SK-N-SH treated with all-trans-retinoic acid at 6 μM for 48 hours (cell line): Measurements from ENCODE around the gene APIP.

Experiments
- ATAC-seq: fragments of 200-7000 bp; cut with Tn5 transposase; 3 replicates; pipeline ENCODE4 v1.9.1; 2020; ENCODE audit warnings: mild to moderate bottlenecking, moderate library complexity
- ARNTL ChIP-seq: fragments of 450-650 bp; formaldehyde crosslinking; IDR thresholded peaks from 2 replicates; pipeline ENCODE4 v1.5.0; 2020; ENCODE audit warnings: low read depth, mild to moderate bottlenecking, moderate library complexity, borderline replicate concordance
- BACH2 ChIP-seq: fragments of 250-450 bp; sonication (Bioruptor Pico); IDR thresholded peaks from 2 replicates; pipeline ENCODE4 v1.9.0; 2021; ENCODE audit warnings: mild to moderate bottlenecking, borderline replicate concordance
- ESRRG ChIP-seq: fragments of 250-450 bp; sonication (Bioruptor Pico); IDR thresholded peaks from 2 replicates; pipeline ENCODE4 v1.6.1; 2021; ENCODE audit warnings: mild to moderate bottlenecking
- GLIS3 ChIP-seq: fragments of 250-450 bp; sonication (Bioruptor Pico); IDR thresholded peaks from 2 replicates; pipeline ENCODE4 v1.5.0; 2020; ENCODE audit warnings: mild to moderate bottlenecking, moderate library complexity
- ISL1 ChIP-seq: fragments of 250-450 bp; sonication (Bioruptor Pico); IDR thresholded peaks from 2 replicates; pipeline ENCODE4 v2.1.2; 2022; ENCODE audit warnings: mild to moderate bottlenecking, moderate library complexity
- OSR1 ChIP-seq: fragments of 250-450 bp; sonication (Bioruptor Pico); IDR thresholded peaks from 2 replicates; pipeline ENCODE4 v1.8.0; 2022; ENCODE audit warnings: moderate library complexity, mild to moderate bottlenecking, inconsistent platforms
- PPARA ChIP-seq: fragments of 250-450 bp; sonication (Bioruptor Pico); IDR thresholded peaks from 2 replicates; pipeline ENCODE4 v1.5.0; 2020; ENCODE audit warnings: mild to moderate bottlenecking, borderline replicate concordance
- RARB ChIP-seq: fragments of 250-450 bp; sonication (Bioruptor Pico); IDR thresholded peaks from 2 replicates; pipeline ENCODE4 v1.8.0; 2021; ENCODE audit warnings: mild to moderate bottlenecking, moderate library complexity
- SNAI2 ChIP-seq: fragments of 250-450 bp; sonication (Bioruptor Pico); IDR thresholded peaks from 2 replicates; pipeline ENCODE4 v1.5.0; 2020; ENCODE audit warnings: mild to moderate bottlenecking, moderate library complexity
- ZC3H10 ChIP-seq: fragments of 250-450 bp; sonication (Bioruptor Pico); IDR thresholded peaks from 2 replicates; pipeline ENCODE4 v1.5.1; 2021; ENCODE audit warnings: mild to moderate bottlenecking, moderate library complexity
- ZFP3 ChIP-seq: fragments of 250-450 bp; sonication (Bioruptor Pico); IDR thresholded peaks from 2 replicates; pipeline ENCODE4 v1.5.0; 2020; ENCODE audit warnings: mild to moderate bottlenecking, moderate library complexity
- ZNF565 ChIP-seq: fragments of 450-650 bp; formaldehyde crosslinking; conservative IDR thresholded peaks from 2 replicates; pipeline ENCODE4 v1.5.0; 2020; ENCODE audit warnings: low read depth, mild to moderate bottlenecking, moderate library complexity
- ZNF70 ChIP-seq: fragments of 450-650 bp; formaldehyde crosslinking; IDR thresholded peaks from 2 replicates; pipeline ENCODE4 v1.5.0; 2020; ENCODE audit warnings: mild to moderate bottlenecking, moderate library complexity
- ZNF8 ChIP-seq: fragments of 450-650 bp; formaldehyde crosslinking; IDR thresholded peaks from 2 replicates; pipeline ENCODE4 v1.5.0; 2020; ENCODE audit warnings: mild to moderate bottlenecking, moderate library complexity
- TF ChIP-seq, protein P1 (sequence below): fragments of 250-450 bp; sonication (Bioruptor Pico); IDR thresholded peaks from 2 replicates; pipeline ENCODE4 v1.8.0; 2020; ENCODE audit warnings: mild to moderate bottlenecking, moderate library complexity, borderline replicate concordance
- TF ChIP-seq, protein P2 (sequence below): fragments of 250-450 bp; sonication (Bioruptor Pico); IDR thresholded peaks from 2 replicates; pipeline ENCODE4 v1.8.0; 2021; ENCODE audit warnings: low read depth, mild to moderate bottlenecking, moderate library complexity, borderline replicate concordance
- TF ChIP-seq, protein P3 (sequence below): fragments of 250-450 bp; sonication (Bioruptor Pico); IDR thresholded peaks from 2 replicates; pipeline ENCODE4 v1.5.0; 2020; ENCODE audit warnings: mild to moderate bottlenecking, moderate library complexity
- TF ChIP-seq, protein P4 (sequence below): fragments of 250-450 bp; sonication (Bioruptor Pico); IDR thresholded peaks from 2 replicates; pipeline ENCODE4 v1.5.1; 2021; ENCODE audit warnings: mild to moderate bottlenecking, moderate library complexity

The APIP gene

DNA sequence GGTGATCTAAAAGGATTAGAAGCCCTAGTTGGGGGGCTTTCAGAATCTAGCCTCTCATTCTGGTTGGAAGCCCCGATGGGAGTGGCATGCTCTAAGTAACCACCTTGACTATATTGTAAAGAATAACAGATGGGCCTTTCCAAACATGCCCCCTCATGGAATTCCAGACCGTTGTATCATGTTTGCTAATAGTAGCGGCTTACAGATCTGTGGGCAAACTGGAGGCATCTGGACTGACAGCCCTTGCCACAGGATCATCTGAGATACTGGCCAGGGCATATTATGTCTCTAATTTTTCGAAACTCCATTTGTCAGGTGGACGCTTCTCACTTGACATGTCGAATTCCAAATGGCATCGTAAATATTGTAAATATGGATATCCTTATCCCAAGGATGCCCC is 10.5 kb downstream of the APIP start:
- TF ChIP-seq ZFP3 (CRISPR knock-in tag) (no peak), BACH2 (CRISPR knock-in tag) (no peak), ZNF8 (CRISPR knock-in tag) (no peak), ZNF70 (CRISPR knock-in tag) (no peak), GLIS3 (CRISPR knock-in tag) (no peak), ISL1 (CRISPR knock-in tag) (no peak), OSR1 (CRISPR knock-in tag) (no peak), RARB (CRISPR knock-in tag) (no peak), ZC3H10 (CRISPR knock-in tag) (no peak), PPARA (CRISPR knock-in tag) (no peak)
- TF ChIP-seq, protein P1, sequence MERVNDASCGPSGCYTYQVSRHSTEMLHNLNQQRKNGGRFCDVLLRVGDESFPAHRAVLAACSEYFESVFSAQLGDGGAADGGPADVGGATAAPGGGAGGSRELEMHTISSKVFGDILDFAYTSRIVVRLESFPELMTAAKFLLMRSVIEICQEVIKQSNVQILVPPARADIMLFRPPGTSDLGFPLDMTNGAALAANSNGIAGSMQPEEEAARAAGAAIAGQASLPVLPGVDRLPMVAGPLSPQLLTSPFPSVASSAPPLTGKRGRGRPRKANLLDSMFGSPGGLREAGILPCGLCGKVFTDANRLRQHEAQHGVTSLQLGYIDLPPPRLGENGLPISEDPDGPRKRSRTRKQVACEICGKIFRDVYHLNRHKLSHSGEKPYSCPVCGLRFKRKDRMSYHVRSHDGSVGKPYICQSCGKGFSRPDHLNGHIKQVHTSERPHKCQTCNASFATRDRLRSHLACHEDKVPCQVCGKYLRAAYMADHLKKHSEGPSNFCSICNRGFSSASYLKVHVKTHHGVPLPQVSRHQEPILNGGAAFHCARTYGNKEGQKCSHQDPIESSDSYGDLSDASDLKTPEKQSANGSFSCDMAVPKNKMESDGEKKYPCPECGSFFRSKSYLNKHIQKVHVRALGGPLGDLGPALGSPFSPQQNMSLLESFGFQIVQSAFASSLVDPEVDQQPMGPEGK (CRISPR knock-in tag): no peak
- TF ChIP-seq, protein P2, sequence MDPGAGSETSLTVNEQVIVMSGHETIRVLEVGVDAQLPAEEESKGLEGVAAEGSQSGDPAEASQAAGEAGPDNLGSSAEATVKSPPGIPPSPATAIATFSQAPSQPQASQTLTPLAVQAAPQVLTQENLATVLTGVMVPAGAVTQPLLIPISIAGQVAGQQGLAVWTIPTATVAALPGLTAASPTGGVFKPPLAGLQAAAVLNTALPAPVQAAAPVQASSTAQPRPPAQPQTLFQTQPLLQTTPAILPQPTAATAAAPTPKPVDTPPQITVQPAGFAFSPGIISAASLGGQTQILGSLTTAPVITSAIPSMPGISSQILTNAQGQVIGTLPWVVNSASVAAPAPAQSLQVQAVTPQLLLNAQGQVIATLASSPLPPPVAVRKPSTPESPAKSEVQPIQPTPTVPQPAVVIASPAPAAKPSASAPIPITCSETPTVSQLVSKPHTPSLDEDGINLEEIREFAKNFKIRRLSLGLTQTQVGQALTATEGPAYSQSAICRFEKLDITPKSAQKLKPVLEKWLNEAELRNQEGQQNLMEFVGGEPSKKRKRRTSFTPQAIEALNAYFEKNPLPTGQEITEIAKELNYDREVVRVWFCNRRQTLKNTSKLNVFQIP (CRISPR knock-in tag): no peak
- TF ChIP-seq, protein P3, sequence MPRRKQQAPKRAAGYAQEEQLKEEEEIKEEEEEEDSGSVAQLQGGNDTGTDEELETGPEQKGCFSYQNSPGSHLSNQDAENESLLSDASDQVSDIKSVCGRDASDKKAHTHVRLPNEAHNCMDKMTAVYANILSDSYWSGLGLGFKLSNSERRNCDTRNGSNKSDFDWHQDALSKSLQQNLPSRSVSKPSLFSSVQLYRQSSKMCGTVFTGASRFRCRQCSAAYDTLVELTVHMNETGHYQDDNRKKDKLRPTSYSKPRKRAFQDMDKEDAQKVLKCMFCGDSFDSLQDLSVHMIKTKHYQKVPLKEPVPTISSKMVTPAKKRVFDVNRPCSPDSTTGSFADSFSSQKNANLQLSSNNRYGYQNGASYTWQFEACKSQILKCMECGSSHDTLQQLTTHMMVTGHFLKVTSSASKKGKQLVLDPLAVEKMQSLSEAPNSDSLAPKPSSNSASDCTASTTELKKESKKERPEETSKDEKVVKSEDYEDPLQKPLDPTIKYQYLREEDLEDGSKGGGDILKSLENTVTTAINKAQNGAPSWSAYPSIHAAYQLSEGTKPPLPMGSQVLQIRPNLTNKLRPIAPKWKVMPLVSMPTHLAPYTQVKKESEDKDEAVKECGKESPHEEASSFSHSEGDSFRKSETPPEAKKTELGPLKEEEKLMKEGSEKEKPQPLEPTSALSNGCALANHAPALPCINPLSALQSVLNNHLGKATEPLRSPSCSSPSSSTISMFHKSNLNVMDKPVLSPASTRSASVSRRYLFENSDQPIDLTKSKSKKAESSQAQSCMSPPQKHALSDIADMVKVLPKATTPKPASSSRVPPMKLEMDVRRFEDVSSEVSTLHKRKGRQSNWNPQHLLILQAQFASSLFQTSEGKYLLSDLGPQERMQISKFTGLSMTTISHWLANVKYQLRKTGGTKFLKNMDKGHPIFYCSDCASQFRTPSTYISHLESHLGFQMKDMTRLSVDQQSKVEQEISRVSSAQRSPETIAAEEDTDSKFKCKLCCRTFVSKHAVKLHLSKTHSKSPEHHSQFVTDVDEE (CRISPR knock-in tag): no peak
- ATAC-seq: no peak

DNA sequence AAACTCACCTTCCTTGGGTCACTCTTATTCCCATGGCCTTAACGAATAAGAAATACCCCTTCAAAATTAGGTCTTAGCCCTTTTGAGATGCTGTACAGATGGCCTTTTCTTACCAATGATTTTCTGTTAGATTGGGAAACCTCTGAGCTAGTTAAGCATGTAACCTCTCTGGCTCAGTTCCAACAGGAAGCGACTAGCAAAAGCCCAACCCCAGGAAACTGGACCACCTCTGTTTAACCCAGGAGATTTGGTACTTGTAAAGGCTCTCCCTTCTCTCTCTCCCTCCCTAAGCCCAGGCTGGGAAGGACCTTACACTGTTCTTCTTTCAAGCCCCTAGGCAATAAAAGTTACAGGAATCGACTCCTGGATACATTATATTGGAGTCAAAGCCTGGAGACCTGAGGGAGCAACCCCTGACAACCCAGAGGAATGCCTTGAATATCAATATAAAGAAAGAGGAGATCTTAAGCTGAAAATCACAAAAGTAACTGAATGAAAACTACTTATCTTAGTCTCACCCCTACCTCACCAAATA is 11.7 kb downstream of the APIP start:
- ATAC-seq: no peak
- TF ChIP-seq ZC3H10 (CRISPR knock-in tag): no peak
- TF ChIP-seq, protein P1 (CRISPR knock-in tag): no peak
- TF ChIP-seq GLIS3 (CRISPR knock-in tag): no peak
- TF ChIP-seq ARNTL (CRISPR knock-in tag): no peak
- TF ChIP-seq OSR1 (CRISPR knock-in tag): no peak
- no peak for TF ChIP-seq ZNF565 (CRISPR knock-in tag)
- TF ChIP-seq, protein P4, sequence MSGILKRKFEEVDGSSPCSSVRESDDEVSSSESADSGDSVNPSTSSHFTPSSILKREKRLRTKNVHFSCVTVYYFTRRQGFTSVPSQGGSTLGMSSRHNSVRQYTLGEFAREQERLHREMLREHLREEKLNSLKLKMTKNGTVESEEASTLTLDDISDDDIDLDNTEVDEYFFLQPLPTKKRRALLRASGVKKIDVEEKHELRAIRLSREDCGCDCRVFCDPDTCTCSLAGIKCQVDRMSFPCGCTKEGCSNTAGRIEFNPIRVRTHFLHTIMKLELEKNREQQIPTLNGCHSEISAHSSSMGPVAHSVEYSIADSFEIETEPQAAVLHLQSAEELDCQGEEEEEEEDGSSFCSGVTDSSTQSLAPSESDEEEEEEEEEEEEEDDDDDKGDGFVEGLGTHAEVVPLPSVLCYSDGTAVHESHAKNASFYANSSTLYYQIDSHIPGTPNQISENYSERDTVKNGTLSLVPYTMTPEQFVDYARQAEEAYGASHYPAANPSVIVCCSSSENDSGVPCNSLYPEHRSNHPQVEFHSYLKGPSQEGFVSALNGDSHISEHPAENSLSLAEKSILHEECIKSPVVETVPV: no peak
- TF ChIP-seq ESRRG (CRISPR knock-in tag): no peak

DNA sequence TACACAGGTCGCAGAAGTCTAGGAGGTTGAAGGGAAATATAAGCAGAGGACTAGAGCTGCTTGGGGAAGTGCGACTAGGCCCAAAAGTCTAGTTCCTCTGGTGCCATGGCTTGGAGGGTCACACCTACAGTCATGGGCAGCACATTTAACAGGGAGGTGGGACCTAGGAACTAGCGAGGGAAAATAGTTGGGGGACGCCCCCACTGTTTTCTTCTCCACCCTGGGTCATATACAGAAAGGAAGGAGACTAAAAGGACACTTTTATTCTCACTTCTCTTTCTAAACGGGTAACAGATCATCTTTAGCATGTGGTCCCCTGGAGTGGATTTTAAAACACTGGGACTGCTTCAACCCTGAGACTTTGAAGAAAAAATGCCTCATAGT is 16.6 kb downstream of the APIP start:
- TF ChIP-seq, protein P1 (CRISPR knock-in tag): no peak
- no peak for TF ChIP-seq SNAI2 (CRISPR knock-in tag)
- no peak for TF ChIP-seq ARNTL (CRISPR knock-in tag)
- no peak for TF ChIP-seq PPARA (CRISPR knock-in tag)
- TF ChIP-seq, protein P2 (CRISPR knock-in tag): no peak
- TF ChIP-seq, protein P4: no peak

More for the DNA sequence above, 16.6 kb downstream of the APIP start:
- no peak for ATAC-seq
